GM21529 (cell line): ENCODE results near the gene GLYR1.

Experiments
- ATAC-seq: cut with Tn5 transposase; IDR thresholded peaks from one replicate; pipeline ENCODE4 v1.9.1; 2021; ENCODE audit not compliant: unreplicated experiment

Gene GLYR1

DNA sequence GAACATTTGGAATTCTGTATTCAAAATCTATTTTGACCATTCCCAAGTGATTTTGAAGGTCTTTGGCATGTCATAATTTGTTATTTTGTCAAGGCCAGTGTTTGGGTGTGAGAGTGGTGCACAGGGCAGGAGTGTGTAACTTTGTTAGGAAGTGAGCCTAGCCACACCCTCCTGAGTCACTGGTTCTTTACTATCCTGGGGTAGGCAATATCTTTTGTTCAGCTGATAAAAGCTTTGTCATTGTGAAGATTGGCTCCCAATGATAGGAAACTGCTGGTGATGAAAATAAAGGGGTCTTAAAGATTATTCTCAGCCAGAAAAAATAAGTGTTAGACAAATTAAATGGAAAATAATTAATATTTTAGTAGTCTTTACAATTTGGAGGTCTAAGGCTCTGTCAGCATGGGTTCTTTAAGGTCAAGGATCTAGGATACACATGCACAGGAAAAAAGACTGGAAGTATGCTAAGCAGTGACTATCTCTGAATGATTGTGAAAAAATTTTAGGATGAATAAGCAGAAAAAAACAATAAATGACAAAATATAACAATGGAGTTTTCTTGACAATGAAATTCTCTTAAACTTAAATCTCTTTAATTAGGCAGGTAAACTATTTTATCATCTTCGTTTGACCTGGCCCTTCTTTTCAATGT is 5.3 kb upstream of the GLYR1 start:
- ATAC-seq = no peak

GRCh38 chr16:4850211-4850610 is 3.1 kb upstream of the GLYR1 start:
- no peak for ATAC-seq

DNA sequence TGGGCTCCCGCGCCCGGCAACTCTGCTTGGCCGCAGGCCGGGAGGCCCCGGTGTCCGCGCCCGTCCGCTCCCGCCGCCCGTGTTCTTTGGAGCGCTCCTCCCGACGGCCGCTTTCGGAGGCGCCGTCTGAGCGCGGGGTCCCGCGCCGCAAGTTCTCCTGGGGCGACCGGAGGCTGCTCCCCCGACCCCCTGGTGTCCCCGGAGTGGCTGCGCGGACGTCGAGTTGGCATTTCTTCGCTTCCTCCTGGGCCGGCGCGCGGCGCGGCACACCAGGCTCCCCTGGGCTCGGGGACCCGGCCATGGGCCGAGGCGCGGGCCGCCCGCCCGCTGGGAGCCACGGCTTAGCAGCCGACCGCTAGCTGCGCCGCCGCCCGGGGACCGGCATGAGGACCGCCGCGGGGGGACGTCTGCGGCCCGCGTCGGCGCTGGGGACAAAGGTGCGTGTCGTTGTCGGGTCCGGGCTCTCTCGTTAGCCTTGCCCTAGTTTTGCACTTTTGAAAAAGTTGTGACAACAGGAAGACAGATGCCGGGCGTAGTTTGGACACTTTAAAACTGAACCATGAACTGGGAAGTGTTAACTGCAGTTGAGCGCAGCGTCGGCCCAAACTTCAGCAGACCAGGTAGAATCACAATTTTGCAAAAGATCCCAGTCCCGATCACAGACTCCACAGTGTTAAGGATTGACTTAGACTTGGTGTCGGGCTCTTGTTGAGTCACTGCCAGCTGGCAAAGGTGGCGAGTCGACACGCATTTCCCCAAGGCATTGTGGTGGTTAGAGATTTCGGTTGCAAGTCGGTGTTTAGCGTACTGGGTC is 893 bp upstream of the GLYR1 start:
- peak; percentile 23 for ATAC-seq

GRCh38 chr16:4846503-4846900 is 586 bp downstream of the GLYR1 start:
- ATAC-seq = peak; percentile 25

- no peak for ATAC-seq
Measured at GRCh38 chr16:4840984-4841383, 6.1 kb downstream of the GLYR1 start.

GRCh38 chr16:4839942-4840341 is 7.1 kb downstream of the GLYR1 start:
- ATAC-seq = no peak

DNA sequence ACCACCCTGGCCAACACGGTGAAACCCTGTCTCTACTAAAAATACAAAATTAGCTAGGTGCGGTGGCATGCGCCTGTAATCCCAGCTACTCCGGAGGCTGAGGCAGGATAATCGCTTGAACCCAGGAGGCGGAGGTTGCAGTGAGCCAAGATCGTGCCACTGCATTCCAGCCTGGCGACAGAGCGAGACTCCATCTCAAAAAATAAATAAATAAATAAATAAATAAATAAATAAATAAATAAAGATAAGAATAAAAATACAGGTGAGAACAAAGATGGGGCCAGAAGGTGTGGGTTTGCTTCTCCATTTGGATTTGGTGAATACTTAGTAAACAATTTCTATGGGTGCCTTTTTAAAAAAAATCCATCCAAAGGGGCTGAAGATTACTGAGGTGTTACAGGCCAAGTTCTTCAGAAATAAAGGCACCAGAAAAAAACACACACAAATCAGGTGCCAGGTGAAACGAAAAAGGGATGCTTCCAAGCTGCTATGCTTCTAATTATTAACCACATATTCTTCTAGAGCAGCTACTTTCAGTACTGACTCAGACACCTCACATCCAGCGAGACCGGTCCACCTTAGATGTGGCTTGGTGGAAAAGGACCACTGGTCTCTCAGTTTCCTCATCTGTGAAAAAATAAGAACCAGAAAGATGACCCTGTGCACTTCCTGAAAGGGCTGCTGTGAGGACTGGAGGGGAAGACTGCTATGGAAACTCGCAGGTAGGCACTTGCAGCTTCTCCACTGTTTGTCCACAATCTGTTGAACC is 9.2 kb downstream of the GLYR1 start:
- ATAC-seq = no peak

- ATAC-seq = no peak
Measured at GRCh38 chr16:4836727-4837126, 10.4 kb downstream of the GLYR1 start.

DNA sequence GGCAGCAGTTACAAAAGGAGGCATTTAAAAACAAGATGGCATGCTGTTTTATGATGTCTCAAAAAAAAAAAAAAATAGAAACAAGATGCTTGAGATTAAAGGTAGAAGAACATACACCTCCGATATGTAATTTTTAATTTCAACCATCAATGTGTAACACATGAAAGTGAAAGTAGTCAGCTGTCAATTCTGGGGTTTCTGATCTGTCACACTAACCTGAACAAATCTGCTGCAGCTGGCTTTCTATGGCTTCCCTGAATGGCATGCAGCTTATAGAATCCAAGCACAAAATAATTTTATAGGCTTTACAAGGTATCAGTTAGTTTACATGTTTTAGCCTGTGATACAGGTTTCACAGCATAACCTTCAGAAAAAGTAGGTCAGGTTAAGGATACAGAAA is 13.5 kb downstream of the GLYR1 start:
- ATAC-seq = no peak

GRCh38 chr16:4832698-4833343 is 14.3 kb downstream of the GLYR1 start:
- ATAC-seq = no peak

- ATAC-seq = no peak
Measured at GRCh38 chr16:4831616-4832015, 15.5 kb downstream of the GLYR1 start.

GRCh38 chr16:4830408-4830807 is 16.7 kb downstream of the GLYR1 start:
- ATAC-seq = no peak

GRCh38 chr16:4828567-4829321 is 18.3 kb downstream of the GLYR1 start:
- ATAC-seq = no peak

DNA sequence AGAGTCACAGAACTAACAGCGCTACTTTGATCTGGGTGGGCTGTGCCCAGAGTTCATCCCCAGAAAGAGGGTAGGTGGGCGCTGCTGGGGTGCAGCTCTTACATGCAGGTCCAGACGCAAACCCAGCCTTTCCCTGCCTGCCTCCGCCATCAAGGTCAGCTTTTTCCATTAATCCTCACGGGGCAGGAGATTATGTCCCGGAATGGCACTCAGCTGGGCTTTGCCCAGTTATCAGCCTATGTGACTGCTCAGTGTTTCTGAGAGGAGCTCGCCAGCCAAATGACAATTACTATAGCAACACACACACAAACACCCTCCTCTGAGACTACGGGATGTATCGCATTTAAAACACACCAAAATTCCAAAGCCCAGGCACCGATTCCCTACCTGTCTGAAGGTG is 20.1 kb downstream of the GLYR1 start:
- ATAC-seq = no peak

DNA sequence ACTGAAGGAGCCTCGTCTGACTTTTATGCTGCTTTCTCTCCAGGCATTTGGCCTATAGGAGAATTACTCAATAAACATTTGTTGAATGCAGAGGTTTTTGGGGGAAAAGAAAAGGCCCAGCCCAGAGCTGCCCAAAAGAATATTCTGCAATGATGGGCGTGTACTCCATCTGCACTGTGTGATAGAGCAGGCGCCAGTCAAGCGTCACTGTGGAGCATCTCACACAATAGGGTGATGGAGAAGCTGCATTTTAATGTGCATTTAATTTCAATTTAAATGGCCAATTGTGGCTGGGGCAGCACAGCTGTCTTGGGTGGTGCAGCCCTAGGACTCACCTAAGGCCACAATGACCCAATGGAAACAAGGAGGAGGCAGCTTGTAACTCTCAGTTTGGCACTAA is 20.6 kb downstream of the GLYR1 start:
- ATAC-seq = no peak

- ATAC-seq = no peak
Measured at GRCh38 chr16:4825196-4825595, 21.9 kb downstream of the GLYR1 start.

DNA sequence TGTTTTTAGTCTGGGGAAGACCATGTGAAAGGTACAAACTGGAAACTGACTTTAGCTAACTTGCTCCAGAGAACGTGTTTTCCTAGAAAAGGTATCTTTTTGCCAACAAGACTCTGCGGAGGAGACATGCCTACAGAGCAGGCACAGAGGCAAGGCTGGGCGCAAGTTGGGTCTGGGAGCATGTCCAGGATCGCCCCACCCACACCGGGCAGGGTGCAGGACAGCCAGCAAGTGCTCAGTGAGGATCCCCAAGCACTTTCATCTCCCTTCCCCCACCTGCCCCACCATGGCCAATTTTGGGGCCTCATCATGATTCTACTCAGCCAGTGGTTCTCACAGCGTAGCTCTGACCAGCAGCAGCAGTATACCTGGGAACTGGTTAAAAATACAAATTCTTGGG is 26.4 kb downstream of the GLYR1 start:
- no peak for ATAC-seq

DNA sequence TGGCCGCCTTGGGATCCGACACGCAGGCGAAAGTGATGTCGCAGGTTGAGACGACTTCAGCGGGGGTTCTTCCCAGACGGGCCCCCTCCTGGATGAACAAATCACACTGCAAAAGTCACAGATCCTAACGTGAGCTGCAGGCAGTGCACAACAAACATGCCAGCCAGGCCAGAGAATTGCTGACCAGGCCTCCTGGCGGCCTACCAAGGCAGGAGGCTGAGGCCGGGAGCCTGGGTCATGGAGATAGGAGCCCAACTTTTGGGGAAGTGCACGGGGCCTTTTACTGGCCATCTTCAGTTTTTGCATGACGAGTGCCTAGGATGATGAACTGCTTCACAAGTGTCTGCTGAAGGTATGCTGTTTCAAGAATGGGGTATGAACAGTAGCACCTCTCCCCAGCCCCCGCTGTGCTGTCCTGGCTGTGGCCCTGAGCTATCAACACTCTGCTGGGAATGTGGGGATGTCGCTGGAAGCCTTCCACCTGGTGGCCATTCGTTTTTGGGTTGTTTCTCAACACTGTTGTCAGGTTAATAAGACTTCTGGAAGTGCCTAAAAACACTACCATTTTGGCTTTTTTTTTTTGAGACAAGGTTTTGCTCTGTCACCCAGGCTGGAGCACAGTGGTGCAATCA is 32.4 kb downstream of the GLYR1 start:
- no peak for ATAC-seq

DNA sequence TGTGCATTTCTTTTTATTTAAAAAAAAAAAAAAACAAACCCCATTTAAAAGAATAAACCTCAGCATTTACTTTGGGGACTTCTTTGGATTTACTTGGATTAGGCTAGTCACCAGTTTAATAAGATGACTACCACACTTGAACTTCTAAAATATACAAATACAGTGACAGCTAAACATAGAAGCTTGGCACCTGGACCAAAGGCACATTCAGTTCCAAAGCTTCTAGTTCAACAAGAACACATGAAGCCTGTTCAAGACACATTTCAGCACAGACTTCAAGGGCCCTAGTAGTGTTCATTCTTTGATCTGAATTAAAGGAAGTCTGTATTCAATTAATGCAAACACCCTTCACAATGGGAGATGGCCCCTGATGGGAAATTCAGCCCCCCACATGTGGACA is 33.0 kb downstream of the GLYR1 start:
- no peak for ATAC-seq
